ENCODE measurements around the gene MT1M. TPM values are rescaled to one million over a fixed set of nuclear protein-coding genes. Genes with fewer than 3 reads are reported as not detected.

The MT1M gene
- total and polyA plus RNA-seq, 10 of the 15 experiments (the other 5 are each of a cell fraction or from before 2014, with no cell fraction given): not detected

DNA sequence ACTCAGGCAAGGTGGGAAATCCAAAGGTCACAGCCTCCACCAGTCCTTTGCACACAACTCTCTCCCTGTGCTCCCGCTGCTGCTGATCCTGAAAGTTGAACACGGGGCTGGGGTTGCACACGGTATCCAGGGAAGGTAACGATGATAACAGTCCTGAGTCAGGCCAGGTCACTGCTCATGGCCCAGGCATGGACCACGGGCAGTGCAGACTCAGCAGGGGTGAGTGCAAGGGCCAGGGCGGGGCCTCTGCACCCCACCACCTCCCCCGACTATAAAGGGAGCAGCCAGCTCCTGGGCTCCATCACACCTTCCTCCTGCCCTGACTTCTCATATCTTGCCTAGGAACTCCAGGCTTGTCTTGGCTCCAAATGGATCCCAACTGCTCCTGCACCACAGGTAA, 19.1 kb downstream of the MT1M start, which contains the start of gene MT1B (continued):
- TF ChIP-seq, protein P1, sequence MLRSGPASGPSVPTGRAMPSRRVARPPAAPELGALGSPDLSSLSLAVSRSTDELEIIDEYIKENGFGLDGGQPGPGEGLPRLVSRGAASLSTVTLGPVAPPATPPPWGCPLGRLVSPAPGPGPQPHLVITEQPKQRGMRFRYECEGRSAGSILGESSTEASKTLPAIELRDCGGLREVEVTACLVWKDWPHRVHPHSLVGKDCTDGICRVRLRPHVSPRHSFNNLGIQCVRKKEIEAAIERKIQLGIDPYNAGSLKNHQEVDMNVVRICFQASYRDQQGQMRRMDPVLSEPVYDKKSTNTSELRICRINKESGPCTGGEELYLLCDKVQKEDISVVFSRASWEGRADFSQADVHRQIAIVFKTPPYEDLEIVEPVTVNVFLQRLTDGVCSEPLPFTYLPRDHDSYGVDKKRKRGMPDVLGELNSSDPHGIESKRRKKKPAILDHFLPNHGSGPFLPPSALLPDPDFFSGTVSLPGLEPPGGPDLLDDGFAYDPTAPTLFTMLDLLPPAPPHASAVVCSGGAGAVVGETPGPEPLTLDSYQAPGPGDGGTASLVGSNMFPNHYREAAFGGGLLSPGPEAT (IDR thresholded peaks at IDR 0.05; ENCODE audit: low read depth): no peak
- TF ChIP-seq RCOR1 (conservative IDR thresholded peaks at IDR 0.05; ENCODE audit: low read depth, low read length) (no peak), JUNB (IDR thresholded peaks at IDR 0.05) (no peak), CBX5 (IDR thresholded peaks at IDR 0.05; ENCODE audit: low read depth) (no peak), TAF1 (IDR thresholded peaks at IDR 0.05; ENCODE audit: borderline replicate concordance, low read depth, low read length) (no peak), EZH2 (IDR thresholded peaks at IDR 0.05; ENCODE audit: borderline replicate concordance, control insufficient read depth, low read depth, low read length) (no peak)

GRCh38 chr16:56652600-56652999, 20.1 kb downstream of the MT1M start:
- TF ChIP-seq BRCA1 (IDR thresholded peaks at IDR 0.05; ENCODE audit: low read depth, low read length): no peak
- no peak for TF ChIP-seq ATF2 (IDR thresholded peaks at IDR 0.05; ENCODE audit: low read length)
- TF ChIP-seq TAF1 (IDR thresholded peaks at IDR 0.05; ENCODE audit: borderline replicate concordance, low read depth, low read length): no peak
- TF ChIP-seq IRF5 (IDR thresholded peaks at IDR 0.05; ENCODE audit: borderline replicate concordance): no peak
- no peak for TF ChIP-seq SMAD5 (IDR thresholded peaks at IDR 0.05; ENCODE audit: low read depth)
- TF ChIP-seq RUNX3 (IDR thresholded peaks at IDR 0.05; ENCODE audit: low read length): no peak
- TF ChIP-seq STAT1 (conservative IDR thresholded peaks at IDR 0.05): no peak
- TF ChIP-seq KDM1A (IDR thresholded peaks at IDR 0.05; ENCODE audit: borderline replicate concordance): no peak
- TF ChIP-seq, protein P2, sequence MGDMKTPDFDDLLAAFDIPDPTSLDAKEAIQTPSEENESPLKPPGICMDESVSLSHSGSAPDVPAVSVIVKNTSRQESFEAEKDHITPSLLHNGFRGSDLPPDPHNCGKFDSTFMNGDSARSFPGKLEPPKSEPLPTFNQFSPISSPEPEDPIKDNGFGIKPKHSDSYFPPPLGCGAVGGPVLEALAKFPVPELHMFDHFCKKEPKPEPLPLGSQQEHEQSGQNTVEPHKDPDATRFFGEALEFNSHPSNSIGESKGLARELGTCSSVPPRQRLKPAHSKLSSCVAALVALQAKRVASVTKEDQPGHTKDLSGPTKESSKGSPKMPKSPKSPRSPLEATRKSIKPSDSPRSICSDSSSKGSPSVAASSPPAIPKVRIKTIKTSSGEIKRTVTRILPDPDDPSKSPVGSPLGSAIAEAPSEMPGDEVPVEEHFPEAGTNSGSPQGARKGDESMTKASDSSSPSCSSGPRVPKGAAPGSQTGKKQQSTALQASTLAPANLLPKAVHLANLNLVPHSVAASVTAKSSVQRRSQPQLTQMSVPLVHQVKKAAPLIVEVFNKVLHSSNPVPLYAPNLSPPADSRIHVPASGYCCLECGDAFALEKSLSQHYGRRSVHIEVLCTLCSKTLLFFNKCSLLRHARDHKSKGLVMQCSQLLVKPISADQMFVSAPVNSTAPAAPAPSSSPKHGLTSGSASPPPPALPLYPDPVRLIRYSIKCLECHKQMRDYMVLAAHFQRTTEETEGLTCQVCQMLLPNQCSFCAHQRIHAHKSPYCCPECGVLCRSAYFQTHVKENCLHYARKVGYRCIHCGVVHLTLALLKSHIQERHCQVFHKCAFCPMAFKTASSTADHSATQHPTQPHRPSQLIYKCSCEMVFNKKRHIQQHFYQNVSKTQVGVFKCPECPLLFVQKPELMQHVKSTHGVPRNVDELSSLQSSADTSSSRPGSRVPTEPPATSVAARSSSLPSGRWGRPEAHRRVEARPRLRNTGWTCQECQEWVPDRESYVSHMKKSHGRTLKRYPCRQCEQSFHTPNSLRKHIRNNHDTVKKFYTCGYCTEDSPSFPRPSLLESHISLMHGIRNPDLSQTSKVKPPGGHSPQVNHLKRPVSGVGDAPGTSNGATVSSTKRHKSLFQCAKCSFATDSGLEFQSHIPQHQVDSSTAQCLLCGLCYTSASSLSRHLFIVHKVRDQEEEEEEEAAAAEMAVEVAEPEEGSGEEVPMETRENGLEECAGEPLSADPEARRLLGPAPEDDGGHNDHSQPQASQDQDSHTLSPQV (IDR thresholded peaks at IDR 0.05): no peak
- TF ChIP-seq PML (IDR thresholded peaks at IDR 0.05; ENCODE audit: low read length): no peak
- TF ChIP-seq SMAD1 (IDR thresholded peaks at IDR 0.05; ENCODE audit: low read depth, partially characterized antibody): no peak
- no peak for FAIRE-seq
- Histone ChIP-seq H3K4me3 (no peak overlapping the region), H3K4me2 (ENCODE audit: control insufficient read depth, insufficient read depth) (no peak overlapping the region), H3K27ac (ENCODE audit: control insufficient read depth, insufficient read depth) (no peak overlapping the region), H3K4me1 (ENCODE audit: control insufficient read depth, insufficient read depth, low read length) (no peaks in the 10 kb centered on the region), H3K9me3 (replicated peaks; ENCODE audit: control insufficient read depth, insufficient read depth, low read length) (no peaks in the 10 kb centered on the region), H2AFZ (ENCODE audit: control insufficient read depth, low read depth, low read length) (no peak overlapping the region), H3K27me3 (replicated peaks in 1 of 2; ENCODE audit: control insufficient read depth in 2 of 2, insufficient read depth in 2 of 2, low read length in 1 of 2) (peaks cover 3 to 5% of the 10 kb centered on the region in 2 experiments; a peak in 3 of 4 replicates), H3K79me2 (ENCODE audit: control insufficient read depth, insufficient read depth, low read length) (no peaks in the 10 kb centered on the region), H3K9ac (ENCODE audit: control insufficient read depth, insufficient read depth, low read length) (no peak overlapping the region), H4K20me1 (ENCODE audit: control insufficient read depth, insufficient read depth) (no peaks in the 10 kb centered on the region), H3K36me3 (ENCODE audit: control insufficient read depth in 2 of 2, insufficient read depth in 2 of 2, low read length in 1 of 2) (no peaks in the 10 kb centered on the region)
- RAD21 ChIA-PET (ENCODE audit: unreplicated experiment): interaction anchor here (1.2 to 1.7 kb wide), 2 partner anchors 21 to 49 kb away, joined by 3 to 4 read pairs; no protein-coding TSS in a partner anchor
- WGBS (ENCODE audit: insufficient coverage, insufficient replicate concordance, low lambda C conversion rate, missing lambda C conversion rate): 0% methylated on average over 1 of the region's 1 CpG
- no TSS peak for BruUV-seq (replicated peaks)
- in situ Hi-C loops (cut with MboI) (no loop called here), intact Hi-C loops (cut with micrococcal nuclease; ENCODE audit: unreplicated experiment) (no loop called here)
- POLR2A ChIA-PET: no interaction called here
- SMC1A ChIA-PET (ENCODE audit: uncharacterized antibody, unreplicated experiment): interaction anchor here (1.7 kb wide), 1 partner anchor 49 kb away, joined by 4 read pairs; no protein-coding TSS in a partner anchor
- no peak for ATAC-seq
- CTCF ChIA-PET: interaction anchor here (0.7 to 1.5 kb wide), 2 partner anchors 141 to 1277 kb away, joined by 3 read pairs; no protein-coding TSS in a partner anchor
- no peak for DNase-seq (ENCODE audit: low read depth, low spot score)
